ENCODE results near the gene ZNF263.

DNA sequence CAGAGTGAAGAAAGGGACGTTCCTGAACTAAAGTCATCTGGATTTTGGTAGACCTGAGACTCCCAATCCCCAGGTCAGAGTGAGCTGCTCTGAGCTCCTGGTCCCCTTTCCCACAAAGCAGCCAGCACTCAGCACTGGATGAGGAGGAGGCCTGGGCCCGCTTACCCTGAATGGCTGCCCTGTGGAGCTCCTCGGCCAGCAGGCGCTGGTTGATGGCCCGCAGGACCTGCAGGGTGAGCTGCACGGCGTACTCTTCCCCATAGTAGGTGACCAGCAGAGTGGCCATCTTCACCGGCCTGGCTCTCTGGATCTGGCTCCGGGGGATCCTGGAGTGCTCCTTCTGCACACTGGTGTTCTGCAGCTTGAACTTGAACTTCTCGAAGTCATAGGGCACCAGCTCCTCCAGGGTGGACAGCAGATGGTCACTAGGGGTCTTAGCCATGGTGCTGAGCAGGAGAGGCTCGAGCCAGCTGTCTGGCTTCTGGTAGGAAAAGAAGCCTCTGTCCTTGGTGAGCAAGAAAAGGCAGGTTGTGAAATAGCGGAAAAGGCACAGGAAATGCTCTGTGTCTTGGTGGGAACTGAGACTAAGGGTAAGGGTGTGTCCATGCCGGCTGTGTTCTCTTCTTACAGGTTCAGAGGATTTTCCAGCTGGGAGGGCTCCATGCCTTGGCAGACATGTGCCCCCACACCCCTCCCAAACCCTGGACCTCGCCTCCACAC is 27.0 kb upstream of the ZNF263 start, which contains the start of gene MEFV:
- TF ChIP-seq YY1 (IDR thresholded peaks at IDR 0.05; ENCODE audit: low read depth) (no peak), SMC3 (IDR thresholded peaks at IDR 0.05; ENCODE audit: low read depth, low read length) (no peak), TAF1 (IDR thresholded peaks at IDR 0.05; ENCODE audit: borderline replicate concordance, low read depth, low read length) (no peak), TCF12 (IDR thresholded peaks at IDR 0.05) (no peak), GABPA (IDR thresholded peaks at IDR 0.05; ENCODE audit: low read depth) (no peak), FOXJ3 (CRISPR knock-in tag; IDR thresholded peaks at IDR 0.05) (no peak)
- TF ChIP-seq, protein P1, sequence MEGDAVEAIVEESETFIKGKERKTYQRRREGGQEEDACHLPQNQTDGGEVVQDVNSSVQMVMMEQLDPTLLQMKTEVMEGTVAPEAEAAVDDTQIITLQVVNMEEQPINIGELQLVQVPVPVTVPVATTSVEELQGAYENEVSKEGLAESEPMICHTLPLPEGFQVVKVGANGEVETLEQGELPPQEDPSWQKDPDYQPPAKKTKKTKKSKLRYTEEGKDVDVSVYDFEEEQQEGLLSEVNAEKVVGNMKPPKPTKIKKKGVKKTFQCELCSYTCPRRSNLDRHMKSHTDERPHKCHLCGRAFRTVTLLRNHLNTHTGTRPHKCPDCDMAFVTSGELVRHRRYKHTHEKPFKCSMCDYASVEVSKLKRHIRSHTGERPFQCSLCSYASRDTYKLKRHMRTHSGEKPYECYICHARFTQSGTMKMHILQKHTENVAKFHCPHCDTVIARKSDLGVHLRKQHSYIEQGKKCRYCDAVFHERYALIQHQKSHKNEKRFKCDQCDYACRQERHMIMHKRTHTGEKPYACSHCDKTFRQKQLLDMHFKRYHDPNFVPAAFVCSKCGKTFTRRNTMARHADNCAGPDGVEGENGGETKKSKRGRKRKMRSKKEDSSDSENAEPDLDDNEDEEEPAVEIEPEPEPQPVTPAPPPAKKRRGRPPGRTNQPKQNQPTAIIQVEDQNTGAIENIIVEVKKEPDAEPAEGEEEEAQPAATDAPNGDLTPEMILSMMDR (IDR thresholded peaks at IDR 0.05) = no peak
- TF ChIP-seq, protein P2, sequence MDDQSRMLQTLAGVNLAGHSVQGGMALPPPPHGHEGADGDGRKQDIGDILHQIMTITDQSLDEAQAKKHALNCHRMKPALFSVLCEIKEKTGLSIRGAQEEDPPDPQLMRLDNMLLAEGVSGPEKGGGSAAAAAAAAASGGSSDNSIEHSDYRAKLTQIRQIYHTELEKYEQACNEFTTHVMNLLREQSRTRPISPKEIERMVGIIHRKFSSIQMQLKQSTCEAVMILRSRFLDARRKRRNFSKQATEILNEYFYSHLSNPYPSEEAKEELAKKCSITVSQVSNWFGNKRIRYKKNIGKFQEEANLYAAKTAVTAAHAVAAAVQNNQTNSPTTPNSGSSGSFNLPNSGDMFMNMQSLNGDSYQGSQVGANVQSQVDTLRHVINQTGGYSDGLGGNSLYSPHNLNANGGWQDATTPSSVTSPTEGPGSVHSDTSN (IDR thresholded peaks at IDR 0.05) = no peak

Measured in SK-N-SH (cell line).